ENCODE data around the gene MEGF6.

MEGF6 gene, protein sequence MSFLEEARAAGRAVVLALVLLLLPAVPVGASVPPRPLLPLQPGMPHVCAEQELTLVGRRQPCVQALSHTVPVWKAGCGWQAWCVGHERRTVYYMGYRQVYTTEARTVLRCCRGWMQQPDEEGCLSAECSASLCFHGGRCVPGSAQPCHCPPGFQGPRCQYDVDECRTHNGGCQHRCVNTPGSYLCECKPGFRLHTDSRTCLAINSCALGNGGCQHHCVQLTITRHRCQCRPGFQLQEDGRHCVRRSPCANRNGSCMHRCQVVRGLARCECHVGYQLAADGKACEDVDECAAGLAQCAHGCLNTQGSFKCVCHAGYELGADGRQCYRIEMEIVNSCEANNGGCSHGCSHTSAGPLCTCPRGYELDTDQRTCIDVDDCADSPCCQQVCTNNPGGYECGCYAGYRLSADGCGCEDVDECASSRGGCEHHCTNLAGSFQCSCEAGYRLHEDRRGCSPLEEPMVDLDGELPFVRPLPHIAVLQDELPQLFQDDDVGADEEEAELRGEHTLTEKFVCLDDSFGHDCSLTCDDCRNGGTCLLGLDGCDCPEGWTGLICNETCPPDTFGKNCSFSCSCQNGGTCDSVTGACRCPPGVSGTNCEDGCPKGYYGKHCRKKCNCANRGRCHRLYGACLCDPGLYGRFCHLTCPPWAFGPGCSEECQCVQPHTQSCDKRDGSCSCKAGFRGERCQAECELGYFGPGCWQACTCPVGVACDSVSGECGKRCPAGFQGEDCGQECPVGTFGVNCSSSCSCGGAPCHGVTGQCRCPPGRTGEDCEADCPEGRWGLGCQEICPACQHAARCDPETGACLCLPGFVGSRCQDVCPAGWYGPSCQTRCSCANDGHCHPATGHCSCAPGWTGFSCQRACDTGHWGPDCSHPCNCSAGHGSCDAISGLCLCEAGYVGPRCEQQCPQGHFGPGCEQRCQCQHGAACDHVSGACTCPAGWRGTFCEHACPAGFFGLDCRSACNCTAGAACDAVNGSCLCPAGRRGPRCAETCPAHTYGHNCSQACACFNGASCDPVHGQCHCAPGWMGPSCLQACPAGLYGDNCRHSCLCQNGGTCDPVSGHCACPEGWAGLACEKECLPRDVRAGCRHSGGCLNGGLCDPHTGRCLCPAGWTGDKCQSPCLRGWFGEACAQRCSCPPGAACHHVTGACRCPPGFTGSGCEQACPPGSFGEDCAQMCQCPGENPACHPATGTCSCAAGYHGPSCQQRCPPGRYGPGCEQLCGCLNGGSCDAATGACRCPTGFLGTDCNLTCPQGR (N-terminal part only)

DNA sequence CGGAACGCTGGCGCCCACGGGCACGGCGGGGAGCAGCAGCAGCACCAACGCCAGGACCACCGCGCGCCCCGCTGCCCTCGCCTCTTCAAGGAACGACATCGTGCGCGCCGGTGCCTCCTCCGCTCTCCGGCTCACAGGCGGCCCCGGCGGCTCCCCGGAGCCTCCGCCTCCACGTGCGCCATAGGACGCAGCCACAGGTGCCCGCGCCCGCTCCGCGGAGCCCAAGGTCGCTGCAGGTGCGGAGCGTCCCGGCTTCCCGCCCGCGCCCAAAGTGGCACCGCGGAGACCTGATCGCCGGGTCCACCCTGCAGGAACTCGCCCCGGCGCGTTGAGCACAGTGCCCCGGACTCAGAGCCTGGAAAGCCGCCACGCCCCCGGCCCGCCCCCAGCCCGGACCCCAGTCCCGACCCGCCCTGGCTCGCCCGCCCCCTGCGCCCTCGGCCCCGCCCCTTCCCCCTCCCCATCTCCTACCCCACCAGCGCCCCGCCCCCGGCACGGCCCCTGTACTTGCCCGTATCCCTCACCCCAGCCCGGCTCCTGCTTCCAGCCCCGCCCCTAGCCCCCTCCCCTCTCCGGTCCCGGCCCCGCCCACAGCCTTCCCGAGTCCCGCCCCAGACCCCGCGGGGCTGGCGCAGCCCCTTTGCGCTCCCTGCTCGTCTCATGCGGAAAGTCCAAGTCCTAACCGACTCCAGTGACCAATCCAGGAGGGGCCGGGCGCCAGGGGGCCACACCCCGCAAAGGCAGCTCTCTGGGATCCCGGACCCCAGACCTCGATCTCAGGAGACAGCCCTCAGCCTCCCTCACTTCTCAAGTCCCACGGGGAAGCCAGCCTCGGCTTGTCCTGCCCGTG, at the start of gene MEGF6:
Gene MEGF6, minus strand, starts transcription at position 339 of the 850 bp plus-strand sequence. Its CDS starts 240 bp downstream, at position 99.
- Histone ChIP-seq H3K9me3 (ENCODE audit: low read depth, low read length) (no peaks in the 10 kb centered on the region), H3K9ac (ENCODE audit: insufficient read length) (peak within 1 kb of the TSS; percentile 53), H3K36me3 (ENCODE audit: insufficient read depth, low read length) (no peaks in the 10 kb centered on the region), H3K4me3 (peak within 1 kb of the TSS; percentile 91), H3K27ac (peak within 1 kb of the TSS; percentile 31; the same call in 1 of the 2 replicates)
- TF ChIP-seq FOXP2 (optimal IDR thresholded peaks at IDR 0.05; ENCODE audit: control extremely low read depth, extremely low read length, insufficient read depth) (no peak), POLR2AphosphoS5 (IDR thresholded peaks at IDR 0.05; ENCODE audit: borderline replicate concordance, low read depth, low read length) (no peak; the same call in 1 of the 2 replicates), EZH2 (IDR thresholded peaks at IDR 0.05) (no peak)
- DNase-seq (ENCODE audit: low read depth, low spot score) = peak; percentile 6

DNA sequence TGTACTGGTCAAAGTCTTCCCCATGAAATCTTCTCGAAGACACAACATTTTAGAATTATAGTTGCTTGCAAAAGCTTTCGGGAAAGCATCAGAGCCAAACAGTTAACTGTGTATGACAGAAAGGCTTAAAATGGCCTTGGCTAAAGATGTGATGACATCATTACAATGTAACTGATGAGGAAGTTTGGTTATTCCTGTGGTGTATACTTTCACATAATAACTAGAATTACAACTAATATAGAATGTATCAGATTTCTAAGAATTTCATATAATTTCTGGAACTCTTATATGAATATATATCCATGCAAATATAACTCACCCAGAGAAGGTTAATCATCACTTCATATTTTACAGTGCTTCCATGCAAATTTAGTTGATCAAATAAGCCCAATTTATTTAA, 49.4 kb upstream of the MEGF6 start:
- H3K36me3 ChIP-seq (ENCODE audit: insufficient read depth, low read length) = no peaks in the 10 kb centered on the region
- TF ChIP-seq FOXP2 (optimal IDR thresholded peaks at IDR 0.05; ENCODE audit: control extremely low read depth, extremely low read length, insufficient read depth) (no peak), POLR2AphosphoS5 (IDR thresholded peaks at IDR 0.05; ENCODE audit: borderline replicate concordance, low read depth, low read length) (no peak), EZH2 (IDR thresholded peaks at IDR 0.05) (no peak)
- H3K27ac ChIP-seq = no peak overlapping the region
- H3K4me3 ChIP-seq = no peak overlapping the region
- no peak overlapping the region for H3K9ac ChIP-seq (ENCODE audit: insufficient read length)
- no peak for DNase-seq (ENCODE audit: low read depth, low spot score)
- H3K9me3 ChIP-seq (ENCODE audit: low read depth, low read length) = no peaks in the 10 kb centered on the region

DNA sequence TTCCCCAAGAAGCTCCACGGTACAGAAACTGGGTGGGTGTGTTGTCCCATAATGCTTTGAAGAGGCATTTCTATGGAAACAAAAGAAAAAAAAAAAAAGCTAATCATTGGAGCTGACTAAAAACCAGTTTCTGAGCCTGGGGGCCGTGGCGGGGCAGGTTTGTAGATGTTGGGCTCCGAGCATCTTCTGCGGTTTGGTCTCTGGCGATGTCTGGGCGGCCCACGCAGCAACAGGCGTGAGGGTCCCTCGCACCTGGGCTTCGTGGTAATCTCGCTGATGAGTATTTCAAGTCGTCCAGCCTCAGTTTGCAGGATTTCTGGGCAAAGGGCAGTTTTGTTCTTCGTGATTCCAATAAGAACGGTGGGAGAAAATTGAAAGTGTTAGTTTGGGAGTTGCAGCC, 47.8 kb upstream of the MEGF6 start:
- no peak overlapping the region for H3K9ac ChIP-seq (ENCODE audit: insufficient read length)
- no peak overlapping the region for H3K4me3 ChIP-seq
- no peaks in the 10 kb centered on the region for H3K9me3 ChIP-seq (ENCODE audit: low read depth, low read length)
- no peaks in the 10 kb centered on the region for H3K36me3 ChIP-seq (ENCODE audit: insufficient read depth, low read length)
- H3K27ac ChIP-seq = no peak overlapping the region
- no peak for DNase-seq (ENCODE audit: low read depth, low spot score)
- no peak for TF ChIP-seq POLR2AphosphoS5 (IDR thresholded peaks at IDR 0.05; ENCODE audit: borderline replicate concordance, low read depth, low read length)
- no peak for TF ChIP-seq FOXP2 (optimal IDR thresholded peaks at IDR 0.05; ENCODE audit: control extremely low read depth, extremely low read length, insufficient read depth)
- TF ChIP-seq EZH2 (IDR thresholded peaks at IDR 0.05) = no peak

DNA sequence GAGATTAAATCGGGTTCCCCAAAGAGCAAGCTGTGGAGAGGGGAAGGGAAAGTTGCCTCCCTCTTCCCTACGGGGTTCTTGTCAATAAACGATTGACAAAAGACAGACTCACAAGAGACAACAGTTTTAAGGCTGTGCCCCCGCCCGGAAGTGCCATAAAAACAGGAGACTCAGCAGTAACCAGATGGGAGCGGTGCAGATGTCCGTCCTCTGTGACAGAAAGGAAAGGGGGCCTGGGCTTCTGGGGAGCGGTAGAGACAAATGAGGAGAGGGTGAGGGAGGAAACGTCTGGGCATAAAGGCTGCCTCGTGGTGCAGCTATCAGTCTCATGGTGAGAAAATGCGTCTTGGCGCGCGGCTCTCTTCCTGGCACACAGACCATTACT, 46.9 kb upstream of the MEGF6 start:
- TF ChIP-seq FOXP2 (optimal IDR thresholded peaks at IDR 0.05; ENCODE audit: control extremely low read depth, extremely low read length, insufficient read depth) = no peak
- no peak for TF ChIP-seq POLR2AphosphoS5 (IDR thresholded peaks at IDR 0.05; ENCODE audit: borderline replicate concordance, low read depth, low read length)
- TF ChIP-seq EZH2 (IDR thresholded peaks at IDR 0.05) = no peak
- Histone ChIP-seq H3K4me3 (no peak overlapping the region), H3K27ac (no peak overlapping the region), H3K9me3 (ENCODE audit: low read depth, low read length) (no peaks in the 10 kb centered on the region), H3K9ac (ENCODE audit: insufficient read length) (no peak overlapping the region), H3K36me3 (ENCODE audit: insufficient read depth, low read length) (no peaks in the 10 kb centered on the region)
- DNase-seq (ENCODE audit: low read depth, low spot score) = no peak

DNA sequence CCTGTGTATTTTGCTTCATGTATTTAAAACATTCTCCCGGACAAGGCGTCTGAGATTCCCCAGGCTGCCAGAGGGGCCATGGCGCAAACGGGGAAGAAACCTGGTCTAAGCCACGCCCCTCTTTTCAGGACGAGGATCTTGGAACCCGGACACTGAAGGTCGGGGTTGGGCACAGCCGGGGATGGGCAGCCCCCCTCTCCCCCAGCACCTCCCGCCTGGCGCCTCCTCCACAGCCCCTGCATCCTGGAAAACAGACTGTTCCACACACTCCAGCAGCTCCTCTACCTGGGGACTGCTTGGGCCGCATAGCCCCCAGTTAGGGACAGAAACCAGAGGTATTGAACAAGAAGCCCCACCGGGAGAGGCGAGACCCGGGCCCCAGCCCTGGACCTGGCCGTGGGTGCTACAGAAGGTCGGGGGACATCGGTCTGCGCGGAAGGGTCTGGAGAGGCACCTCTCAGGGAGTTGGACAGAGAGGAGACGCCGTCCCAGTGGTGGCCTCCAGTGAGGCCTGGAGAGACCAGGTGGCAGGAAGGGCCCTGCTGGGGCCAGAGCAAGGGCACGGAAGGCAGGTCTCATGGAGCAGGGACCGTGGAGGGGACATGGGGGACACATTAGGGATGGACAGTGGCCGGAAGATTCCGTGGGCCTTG, 46.4 kb upstream of the MEGF6 start:
- H3K9me3 ChIP-seq (ENCODE audit: low read depth, low read length) = no peaks in the 10 kb centered on the region
- no peak for DNase-seq (ENCODE audit: low read depth, low spot score)
- no peak overlapping the region for H3K4me3 ChIP-seq
- H3K9ac ChIP-seq (ENCODE audit: insufficient read length) = no peak overlapping the region
- TF ChIP-seq POLR2AphosphoS5 (IDR thresholded peaks at IDR 0.05; ENCODE audit: borderline replicate concordance, low read depth, low read length) (no peak), FOXP2 (optimal IDR thresholded peaks at IDR 0.05; ENCODE audit: control extremely low read depth, extremely low read length, insufficient read depth) (no peak), EZH2 (IDR thresholded peaks at IDR 0.05) (no peak)
- no peak overlapping the region for H3K27ac ChIP-seq
- H3K36me3 ChIP-seq (ENCODE audit: insufficient read depth, low read length) = no peaks in the 10 kb centered on the region

DNA sequence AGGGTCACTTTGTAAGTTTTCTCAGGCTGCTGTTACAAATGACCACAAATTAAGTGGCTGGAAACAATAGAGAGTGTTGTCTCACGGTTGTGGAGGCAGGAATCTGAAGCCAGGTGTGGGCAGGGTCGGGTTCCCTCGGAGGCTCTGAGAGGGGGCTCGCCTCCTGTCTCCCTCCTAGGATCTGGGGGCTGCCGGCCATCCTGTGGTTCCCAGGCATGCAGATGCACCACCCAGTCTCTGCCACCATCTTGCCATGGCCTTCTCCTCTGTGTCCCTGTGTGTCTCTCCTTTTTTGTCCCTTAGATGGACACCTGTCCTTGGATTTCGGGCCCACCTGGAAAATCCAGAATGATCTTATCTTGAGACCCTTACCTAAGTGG, 45.8 kb upstream of the MEGF6 start:
- Histone ChIP-seq H3K9ac (ENCODE audit: insufficient read length) (no peak overlapping the region), H3K36me3 (ENCODE audit: insufficient read depth, low read length) (no peaks in the 10 kb centered on the region), H3K27ac (no peak overlapping the region), H3K9me3 (ENCODE audit: low read depth, low read length) (no peaks in the 10 kb centered on the region), H3K4me3 (no peak overlapping the region)
- no peak for TF ChIP-seq FOXP2 (optimal IDR thresholded peaks at IDR 0.05; ENCODE audit: control extremely low read depth, extremely low read length, insufficient read depth)
- no peak for TF ChIP-seq EZH2 (IDR thresholded peaks at IDR 0.05)
- no peak for TF ChIP-seq POLR2AphosphoS5 (IDR thresholded peaks at IDR 0.05; ENCODE audit: borderline replicate concordance, low read depth, low read length)
- DNase-seq (ENCODE audit: low read depth, low spot score) = no peak
